H9 (cell line): ENCODE results near the gene LGR5. TPM values are rescaled to one million over a fixed set of nuclear protein-coding genes. Genes with fewer than 3 reads are reported as not detected.

Experiments used
- DNase-seq: peaks from one replicate; pipeline ENCODE4 v3.0.0-alpha.2; 2017
- H2AFZ ChIP-seq: one replicate; pipeline ENCODE4 v1.6.1; 2013; ENCODE audit warnings: mild to moderate bottlenecking, low read length, control low read depth, moderate library complexity
- H2AK5ac ChIP-seq: 2 replicates; pipeline ENCODE4 v1.6.1; 2013; ENCODE audit warnings: low read length, control low read depth, mixed read lengths; ENCODE audit not compliant: insufficient read length
- H2BK120ac ChIP-seq: one replicate; pipeline ENCODE4 v1.6.1; 2013; ENCODE audit warnings: low read depth, mild to moderate bottlenecking, low read length, control low read depth, inconsistent platforms; ENCODE audit not compliant: poor library complexity, severe bottlenecking
- H2BK12ac ChIP-seq: 2 replicates; pipeline ENCODE4 v1.6.1; 2013; ENCODE audit warnings: low read length, control low read depth, mixed read lengths, low read depth; ENCODE audit not compliant: insufficient read length
- H2BK15ac ChIP-seq: 2 replicates; pipeline ENCODE4 v1.6.1; 2013; ENCODE audit warnings: low read depth, low read length, control low read depth
- H2BK20ac ChIP-seq: one replicate; pipeline ENCODE4 v1.6.1; 2013; ENCODE audit warnings: low read depth, mild to moderate bottlenecking, low read length, control low read depth, inconsistent platforms; ENCODE audit not compliant: poor library complexity, severe bottlenecking
- H2BK5ac ChIP-seq: 2 replicates; pipeline ENCODE4 v1.6.1; 2013; ENCODE audit warnings: low read length, control low read depth, mixed read lengths; ENCODE audit not compliant: insufficient read length
- H3K14ac ChIP-seq: 2 replicates; pipeline ENCODE4 v1.6.1; 2013; ENCODE audit warnings: low read length, control low read depth; ENCODE audit not compliant: insufficient read depth
- H3K18ac ChIP-seq: 2 replicates; pipeline ENCODE4 v1.6.1; 2013; ENCODE audit warnings: low read depth, mild to moderate bottlenecking, mixed read lengths, low read length, control low read depth; ENCODE audit not compliant: insufficient read length
- H3K23ac ChIP-seq: 2 replicates; pipeline ENCODE4 v1.6.1; 2013; ENCODE audit warnings: low read length, control low read depth, mixed read lengths, low read depth; ENCODE audit not compliant: insufficient read length
- H3K23me2 ChIP-seq: 2 replicates; pipeline ENCODE4 v1.6.1; 2013; ENCODE audit warnings: low read depth, mild to moderate bottlenecking, mixed read lengths, low read length, control low read depth; ENCODE audit not compliant: insufficient read length, poor library complexity, severe bottlenecking
- H3K27ac ChIP-seq: 2 replicates; pipeline ENCODE4 v1.5.1; 2013; ENCODE audit warnings: low read length, control low read depth, mixed read lengths, low read depth; ENCODE audit not compliant: insufficient read length
- H3K27me3 ChIP-seq: 2 replicates; pipeline ENCODE4 v1.6.1; 2013; ENCODE audit warnings: low read length, control low read depth, inconsistent platforms; ENCODE audit not compliant: insufficient read depth
- H3K4ac ChIP-seq: 2 replicates; pipeline ENCODE4 v1.6.1; 2013; ENCODE audit warnings: low read depth, mild to moderate bottlenecking, control low read depth, inconsistent platforms, low read length, moderate library complexity
- H3K4me1 ChIP-seq: 2 replicates; pipeline ENCODE4 v1.6.1; 2013; ENCODE audit warnings: low read length, control low read depth, inconsistent platforms; ENCODE audit not compliant: insufficient read depth
- H3K4me2 ChIP-seq: 2 replicates; pipeline ENCODE4 v1.6.1; 2013; ENCODE audit warnings: low read length, control low read depth, mixed read lengths; ENCODE audit not compliant: insufficient read length, insufficient read depth
- H3K56ac ChIP-seq: 2 replicates; pipeline ENCODE4 v1.6.1; 2013; ENCODE audit warnings: low read depth, mild to moderate bottlenecking, mixed read lengths, low read length, control low read depth; ENCODE audit not compliant: insufficient read length
- H3K79me1 ChIP-seq: 2 replicates; pipeline ENCODE4 v1.6.1; 2013; ENCODE audit warnings: low read depth, mild to moderate bottlenecking, moderate library complexity, low read length, control low read depth, inconsistent platforms; ENCODE audit not compliant: insufficient read depth, poor library complexity, severe bottlenecking
- H3K79me2 ChIP-seq: 2 replicates; pipeline ENCODE4 v1.6.1; 2013; ENCODE audit warnings: low read length, control low read depth, inconsistent platforms; ENCODE audit not compliant: insufficient read depth
- H3K9ac ChIP-seq: 2 replicates; pipeline ENCODE4 v1.6.1; 2013; ENCODE audit warnings: low read length, control low read depth, mixed read lengths; ENCODE audit not compliant: insufficient read length; ENCODE audit errors: extremely low read depth
- H3K9me3 ChIP-seq: one replicate; pipeline ENCODE4 v1.6.1; 2013; ENCODE audit warnings: low read depth, low read length, inconsistent platforms; ENCODE audit not compliant: control insufficient read depth
- H3T11ph ChIP-seq: one replicate; pipeline ENCODE4 v1.6.1; 2013; ENCODE audit warnings: mild to moderate bottlenecking, low read length, control low read depth, inconsistent platforms
- H4K20me1 ChIP-seq: one replicate; pipeline ENCODE4 v1.6.1; 2013; ENCODE audit not compliant: control insufficient read depth, insufficient read length, insufficient read depth
- H4K5ac ChIP-seq: 2 replicates; pipeline ENCODE4 v1.6.1; 2013; ENCODE audit warnings: low read depth, mild to moderate bottlenecking, mixed read lengths, low read length, control low read depth; ENCODE audit not compliant: insufficient read length
- H4K8ac ChIP-seq: replicated peaks from 2 replicates; pipeline ENCODE4 v1.6.1; 2013; ENCODE audit warnings: low read length, control low read depth, mixed read lengths, low read depth; ENCODE audit not compliant: insufficient read length
- H4K91ac ChIP-seq: 2 replicates; pipeline ENCODE4 v1.6.1; 2013; ENCODE audit warnings: low read depth, mild to moderate bottlenecking, moderate library complexity, mixed read lengths, low read length, control low read depth; ENCODE audit not compliant: insufficient read length
- H3K27ac Mint-ChIP-seq, 3 experiments: 2 replicates in 2 of 3; 3 replicates in 1 of 3; pipeline ENCODE4 v1.8.0; 2020 to 2021; ENCODE audit warnings: mixed read lengths in 3 of 3, mild to moderate bottlenecking in 1 of 3, moderate library complexity in 1 of 3
- H3K27me3 Mint-ChIP-seq: 2 replicates; pipeline ENCODE4 v1.8.0; 2021; ENCODE audit warnings: low read depth, mild to moderate bottlenecking, moderate library complexity, mixed read lengths
- H3K36me3 Mint-ChIP-seq, 3 experiments: 2 replicates in 2 of 3; 3 replicates in 1 of 3; pipeline ENCODE4 v1.8.0; 2020 to 2021; ENCODE audit warnings: low read depth in 3 of 3, mixed read lengths in 3 of 3; ENCODE audit not compliant: insufficient read depth in 1 of 3
- H3K4me1 Mint-ChIP-seq, 2 experiments: 2 replicates each; pipeline ENCODE4 v1.8.0; 2020; ENCODE audit warnings: mixed read lengths in 2 of 2
- H3K4me3 Mint-ChIP-seq, 2 experiments: 2 replicates in 1 of 2; 3 replicates in 1 of 2; pipeline ENCODE4 v1.8.0; 2020 to 2021; ENCODE audit warnings: mild to moderate bottlenecking in 2 of 2, mixed read lengths in 2 of 2, moderate library complexity in 1 of 2
- H3K9me3 Mint-ChIP-seq, 2 experiments: 2 replicates in 1 of 2; 3 replicates in 1 of 2; pipeline ENCODE4 v1.8.0; 2020; ENCODE audit warnings: mild to moderate bottlenecking in 2 of 2, mixed read lengths in 2 of 2, moderate library complexity in 1 of 2
- CTCF ChIP-seq: fragments of 200-600 bp; sonication (generic); conservative IDR thresholded peaks from 3 replicates; pipeline ENCODE4 v1.8.0; 2021; ENCODE audit warnings: antibody characterized with exemption, mild to moderate bottlenecking
- WGBS: extraction: QIAGEN DNeasy Blood & Tissue Kit; methylation state at CpG from one replicate; pipeline ENCODE4 v1.1.7; 2013; ENCODE audit warnings: missing lambda C conversion rate, low lambda C conversion rate, mixed read lengths; ENCODE audit not compliant: insufficient read length; ENCODE audit errors: extremely low coverage; 5-methylcytosine and 5-hydroxymethylcytosine counted together
- total RNA-seq: library from RNA; stranded (reverse); gene quantifications from 2 replicates; pipeline ENCODE4 v1.2.1, GENCODE V29; 2021

Gene LGR5
- total RNA-seq, 1 experiment from 2014 or later: 0.09 TPM

DNA sequence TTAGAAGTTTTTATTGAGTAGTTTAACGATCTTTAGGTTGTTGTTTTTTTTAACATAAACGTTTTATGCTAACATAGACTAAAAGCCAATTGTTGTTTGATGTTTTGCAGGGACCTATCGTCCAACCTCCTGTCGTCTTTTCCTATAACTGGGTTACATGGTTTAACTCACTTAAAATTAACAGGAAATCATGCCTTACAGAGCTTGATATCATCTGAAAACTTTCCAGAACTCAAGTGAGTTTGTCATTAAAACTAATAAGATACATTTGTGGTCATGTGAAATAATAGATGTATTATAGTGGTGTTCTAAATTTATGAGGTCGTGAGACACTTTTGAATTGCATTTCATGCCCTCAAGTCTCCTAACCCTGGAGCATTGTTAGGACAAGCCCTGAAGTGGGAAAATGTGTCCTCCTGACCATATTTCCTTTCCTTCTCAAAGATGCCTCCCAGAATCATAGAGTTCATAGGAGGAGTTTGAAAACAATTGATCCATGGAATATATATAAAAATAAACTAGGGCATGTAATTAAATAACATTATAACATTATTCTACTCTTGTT is 139.2 kb downstream of the LGR5 start:
- no peak overlapping the region for H2AK5ac ChIP-seq
- no peak overlapping the region for H3K23ac ChIP-seq
- no peaks in the 10 kb centered on the region for H4K20me1 ChIP-seq
- no peaks in the 10 kb centered on the region for H3K79me2 ChIP-seq
- WGBS: no CpG with 5 or more reads among the region's 5 CpGs
- no peak overlapping the region for H2BK12ac ChIP-seq
- Mint-ChIP-seq H3K36me3 (no peaks in the 10 kb centered on the region), H3K4me1 (peaks cover 0 to 3% of the 10 kb centered on the region in 2 experiments; a peak in 1 of 4 replicates), H3K4me3 (no peak overlapping the region), H3K27ac (no peak overlapping the region), H3K9me3 (no peaks in the 10 kb centered on the region), H3K27me3 (no peaks in the 10 kb centered on the region)
- no peaks in the 10 kb centered on the region for H3K23me2 ChIP-seq
- no peak overlapping the region for H3T11ph ChIP-seq
- no peak overlapping the region for H2BK20ac ChIP-seq
- H2BK15ac ChIP-seq: no peak overlapping the region
- H4K5ac ChIP-seq: no peak overlapping the region
- no peak overlapping the region for H3K56ac ChIP-seq
- no peak overlapping the region for H3K4ac ChIP-seq
- H3K9me3 ChIP-seq: no peaks in the 10 kb centered on the region
- H4K8ac ChIP-seq: no peak overlapping the region
- H3K79me1 ChIP-seq: no peaks in the 10 kb centered on the region
- no peaks in the 10 kb centered on the region for H3K4me1 ChIP-seq
- no peak overlapping the region for H3K14ac ChIP-seq
- no peak overlapping the region for H3K9ac ChIP-seq
- H2BK5ac ChIP-seq: no peak overlapping the region
- no peak overlapping the region for H3K27ac ChIP-seq
- H2AFZ ChIP-seq: no peak overlapping the region
- H3K27me3 ChIP-seq: no peaks in the 10 kb centered on the region
- no peak overlapping the region for H4K91ac ChIP-seq
- H2BK120ac ChIP-seq: no peak overlapping the region
- no peak overlapping the region for H3K18ac ChIP-seq
- no peak overlapping the region for H3K4me2 ChIP-seq
- no peak for TF ChIP-seq CTCF
- no peak for DNase-seq
